C4-2B (cell line): ENCODE results near the gene ERICH6B.
"Not testable (repeated sequence)": the region's sequence is repeated elsewhere in the genome, so short reads cannot be mapped to it uniquely, and the experiment has no call there.

Experiments used
- CTCF ChIP-seq: fragments of 450-650 bp; conservative IDR thresholded peaks from 2 replicates; pipeline ENCODE4 v1.5.1; 2017; ENCODE audit warnings: mild to moderate bottlenecking
- ZFX ChIP-seq: fragments of 450-650 bp; IDR thresholded peaks from 2 replicates; pipeline ENCODE4 v1.6.1; 2017

DNA sequence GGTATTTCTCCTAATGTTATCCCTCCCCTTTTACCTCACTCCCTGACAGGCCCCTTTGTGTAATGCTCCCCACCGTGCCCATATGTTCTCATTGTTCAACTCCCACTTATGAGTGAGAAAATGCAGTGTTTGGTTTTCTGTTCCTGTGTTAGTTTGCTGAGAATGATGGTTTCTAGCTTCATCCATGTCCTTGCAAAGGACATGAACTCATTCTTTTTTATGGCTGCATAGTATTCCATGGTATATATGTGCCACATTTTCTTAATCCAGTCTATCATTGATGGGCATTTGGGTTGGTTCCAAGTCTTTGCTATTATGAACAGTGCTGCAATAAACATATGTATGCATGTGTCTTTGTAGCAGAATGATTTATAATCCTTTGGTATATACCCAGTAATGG, 19.8 kb upstream of the ERICH6B start:
- TF ChIP-seq CTCF, ZFX: not testable (repeated sequence)
